SK-N-SH treated with all-trans-retinoic acid at 6 μM for 48 hours (cell line): Measurements from ENCODE around the gene DCP2.

Experiments used
- PPARA ChIP-seq: fragments of 250-450 bp; sonication (Bioruptor Pico); IDR thresholded peaks from 2 replicates; pipeline ENCODE4 v1.5.0; 2020; ENCODE audit warnings: mild to moderate bottlenecking, borderline replicate concordance
- TF ChIP-seq, protein P1 (sequence below): fragments of 250-450 bp; sonication (Bioruptor Pico); IDR thresholded peaks from 2 replicates; pipeline ENCODE4 v1.5.0; 2020; ENCODE audit warnings: mild to moderate bottlenecking, moderate library complexity

The DCP2 gene

DNA sequence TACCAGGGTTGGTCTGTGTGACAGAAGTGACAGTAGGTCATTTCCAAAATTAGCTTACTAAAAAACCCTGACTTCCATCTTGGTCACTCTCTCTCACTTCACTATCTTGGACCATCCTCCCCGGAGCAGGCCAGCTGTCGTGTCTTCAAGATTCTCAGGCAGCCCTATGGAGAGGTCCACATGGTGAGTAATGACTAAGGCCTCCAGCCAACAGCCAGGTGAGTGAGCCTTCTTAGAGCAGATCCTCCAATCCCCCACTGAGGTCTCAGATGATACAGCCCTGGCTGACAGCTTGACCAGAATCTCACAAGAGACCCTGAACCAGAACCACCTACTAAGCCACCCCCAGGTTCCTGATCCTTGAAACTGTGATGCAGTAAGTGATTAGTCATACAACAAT lies 92.0 kb downstream of the DCP2 start (continued):
- TF ChIP-seq, protein P1, sequence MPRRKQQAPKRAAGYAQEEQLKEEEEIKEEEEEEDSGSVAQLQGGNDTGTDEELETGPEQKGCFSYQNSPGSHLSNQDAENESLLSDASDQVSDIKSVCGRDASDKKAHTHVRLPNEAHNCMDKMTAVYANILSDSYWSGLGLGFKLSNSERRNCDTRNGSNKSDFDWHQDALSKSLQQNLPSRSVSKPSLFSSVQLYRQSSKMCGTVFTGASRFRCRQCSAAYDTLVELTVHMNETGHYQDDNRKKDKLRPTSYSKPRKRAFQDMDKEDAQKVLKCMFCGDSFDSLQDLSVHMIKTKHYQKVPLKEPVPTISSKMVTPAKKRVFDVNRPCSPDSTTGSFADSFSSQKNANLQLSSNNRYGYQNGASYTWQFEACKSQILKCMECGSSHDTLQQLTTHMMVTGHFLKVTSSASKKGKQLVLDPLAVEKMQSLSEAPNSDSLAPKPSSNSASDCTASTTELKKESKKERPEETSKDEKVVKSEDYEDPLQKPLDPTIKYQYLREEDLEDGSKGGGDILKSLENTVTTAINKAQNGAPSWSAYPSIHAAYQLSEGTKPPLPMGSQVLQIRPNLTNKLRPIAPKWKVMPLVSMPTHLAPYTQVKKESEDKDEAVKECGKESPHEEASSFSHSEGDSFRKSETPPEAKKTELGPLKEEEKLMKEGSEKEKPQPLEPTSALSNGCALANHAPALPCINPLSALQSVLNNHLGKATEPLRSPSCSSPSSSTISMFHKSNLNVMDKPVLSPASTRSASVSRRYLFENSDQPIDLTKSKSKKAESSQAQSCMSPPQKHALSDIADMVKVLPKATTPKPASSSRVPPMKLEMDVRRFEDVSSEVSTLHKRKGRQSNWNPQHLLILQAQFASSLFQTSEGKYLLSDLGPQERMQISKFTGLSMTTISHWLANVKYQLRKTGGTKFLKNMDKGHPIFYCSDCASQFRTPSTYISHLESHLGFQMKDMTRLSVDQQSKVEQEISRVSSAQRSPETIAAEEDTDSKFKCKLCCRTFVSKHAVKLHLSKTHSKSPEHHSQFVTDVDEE (CRISPR knock-in tag), result no peak
- TF ChIP-seq PPARA, result no peak
